A673 (cell line): Measurements from ENCODE around the gene RASL11A. TPM values are rescaled to one million over a fixed set of nuclear protein-coding genes. Genes with fewer than 3 reads are reported as not detected.

Experiments
- total RNA-seq: library from RNA; stranded (reverse); gene quantifications from 2 replicates; pipeline ENCODE4 v1.2.3, GENCODE V29; 2021

Gene RASL11A
- total RNA-seq, 1 experiment from 2014 or later: 1.1 TPM

Other genes starting within 250 kb of the RASL11A start
- gene USP12, start 99.0 kb upstream of the RASL11A start, total RNA-seq: 16.6 and 18.2 TPM in 2 replicates
- gene RPL21, start 19.3 kb upstream of the RASL11A start, total RNA-seq: 906 and 986 TPM in 2 replicates
- 126 and 130 TPM in 2 replicates for gene GTF3A, start 153.8 kb downstream of the RASL11A start, total RNA-seq
- 34.4 and 37.1 TPM in 2 replicates for gene MTIF3, start 179.7 kb downstream of the RASL11A start, total RNA-seq